ENCODE measurements around the gene EOMES. TPM values are rescaled to one million over a fixed set of nuclear protein-coding genes. Genes with fewer than 3 reads are reported as not detected.

Gene EOMES
- total RNA-seq, 2 experiments from 2014 or later = 0.64 to 0.69 TPM

- intact Hi-C loops (cut with DNase I, micrococcal nuclease) = loop anchor here in 1 of 2 experiments (2.0 to 5.0 kb wide), 2 partner anchors 528 to 571 kb away; partner anchors contain the start of gene CMC1
- Histone ChIP-seq H3K9me3 (ENCODE audit: control insufficient read depth in 1 of 2, insufficient read depth in 1 of 2, low read length in 2 of 2) (peaks cover 0 to 6% of the 10 kb centered on the region in 2 experiments), H3K4me3 (ENCODE audit: low read length) (peak overlapping the region; percentile 68), H3K4me1 (ENCODE audit: insufficient read depth, low read length) (peaks cover 27% of the 10 kb centered on the region), H3K27me3 (ENCODE audit: control insufficient read depth in 1 of 2, insufficient read depth in 2 of 2, low read length in 2 of 2) (peaks cover 30 to 31% of the 10 kb centered on the region in 2 experiments), H3K27ac (ENCODE audit: low read depth in 1 of 2, low read length in 2 of 2) (no peak overlapping the region), H3K36me3 (ENCODE audit: insufficient read depth, low read length) (no peaks in the 10 kb centered on the region)
- ChIA-PET CTCF (no interaction called here), POLR2A (interaction anchor here (0.9 to 1.4 kb wide), 3 partner anchors 10 to 635 kb away, joined by 3 to 4 read pairs (median 4); no protein-coding TSS in a partner anchor)
- Mint-ChIP-seq H3K9me3 (no peaks in the 10 kb centered on the region), H3K36me3 (ENCODE audit: low read depth) (peaks cover 4% of the 10 kb centered on the region), H3K27me3 (peaks cover 86% of the 10 kb centered on the region), H3K4me1 (ENCODE audit: low read depth) (peaks cover 27% of the 10 kb centered on the region), H3K4me3 (peak overlapping the region; percentile 97), H3K27ac (no peak overlapping the region)
- DNase-seq (peak in 2 of 14 experiments; percentile 18 to 24), ATAC-seq (ENCODE audit: poor library complexity) (no peak)
- TF ChIP-seq CTCF (IDR thresholded peaks at IDR 0.05) = no peak
Observed at GRCh38 chr3:27714146-27714526, 8.0 kb downstream of the EOMES start.

- no peak for TF ChIP-seq CTCF (IDR thresholded peaks at IDR 0.05)
- Mint-ChIP-seq H3K9me3 (no peaks in the 10 kb centered on the region), H3K4me3 (peak overlapping the region; percentile 97), H3K27ac (no peak overlapping the region), H3K4me1 (ENCODE audit: low read depth) (peaks cover 27% of the 10 kb centered on the region), H3K27me3 (peaks cover 86% of the 10 kb centered on the region), H3K36me3 (ENCODE audit: low read depth) (peaks cover 4% of the 10 kb centered on the region)
- ATAC-seq (ENCODE audit: poor library complexity) (no peak), DNase-seq (peak in 2 of 14 experiments; percentile 29 to 32)
- H3K9me3 ChIP-seq (ENCODE audit: control insufficient read depth in 1 of 2, insufficient read depth in 1 of 2, low read length in 2 of 2) = peaks cover 0 to 6% of the 10 kb centered on the region in 2 experiments
- H3K27ac ChIP-seq (ENCODE audit: low read depth in 1 of 2, low read length in 2 of 2) = no peak overlapping the region
- no peaks in the 10 kb centered on the region for H3K36me3 ChIP-seq (ENCODE audit: insufficient read depth, low read length)
- ChIA-PET POLR2A (interaction anchor here (1.0 to 2.4 kb wide), 6 partner anchors 8 to 637 kb away, joined by 3 to 14 read pairs (median 8); partner anchors contain the start of genes AZI2, EOMES and ZCWPW2), CTCF (interaction anchor here (2.8 kb wide), 1 partner anchor 8 kb away, joined by 40 read pairs; the partner anchor contains the start of gene EOMES)
- intact Hi-C loops (cut with DNase I, micrococcal nuclease) = loop anchor here (2.0 to 5.0 kb wide), 3 partner anchors 15 to 571 kb away; partner anchors contain the start of gene CMC1 (in 1 of the 2)
- peaks cover 27% of the 10 kb centered on the region for H3K4me1 ChIP-seq (ENCODE audit: insufficient read depth, low read length)
- H3K4me3 ChIP-seq (ENCODE audit: low read length) = peak overlapping the region; percentile 68
- H3K27me3 ChIP-seq (ENCODE audit: control insufficient read depth in 1 of 2, insufficient read depth in 2 of 2, low read length in 2 of 2) = peaks cover 30 to 31% of the 10 kb centered on the region in 2 experiments
Observed at GRCh38 chr3:27713435-27714145, 8.5 kb downstream of the EOMES start.

- Mint-ChIP-seq H3K9me3 (no peaks in the 10 kb centered on the region), H3K4me1 (ENCODE audit: low read depth) (peaks cover 27% of the 10 kb centered on the region), H3K4me3 (peak overlapping the region; percentile 97), H3K36me3 (ENCODE audit: low read depth) (peaks cover 4% of the 10 kb centered on the region), H3K27me3 (peaks cover 86% of the 10 kb centered on the region), H3K27ac (no peak overlapping the region)
- intact Hi-C loops (cut with DNase I, micrococcal nuclease) = loop anchor here (2.0 to 5.0 kb wide), 2 partner anchors 16 to 529 kb away; partner anchors contain the start of gene CMC1 (in 1 of the 2)
- peaks cover 30 to 31% of the 10 kb centered on the region in 2 experiments for H3K27me3 ChIP-seq (ENCODE audit: control insufficient read depth in 1 of 2, insufficient read depth in 2 of 2, low read length in 2 of 2)
- no peaks in the 10 kb centered on the region for H3K36me3 ChIP-seq (ENCODE audit: insufficient read depth, low read length)
- ChIA-PET POLR2A (interaction anchor here (0.6 to 2.4 kb wide), 10 partner anchors 8 to 638 kb away, joined by 3 to 14 read pairs (median 6); partner anchors contain the start of genes AZI2, EOMES and ZCWPW2), CTCF (interaction anchor here (1.4 to 2.8 kb wide), 5 partner anchors 9 to 623 kb away, joined by 5 to 56 read pairs (median 17); partner anchors contain the start of gene EOMES)
- H3K4me1 ChIP-seq (ENCODE audit: insufficient read depth, low read length) = peaks cover 27% of the 10 kb centered on the region
- H3K4me3 ChIP-seq (ENCODE audit: low read length) = peak overlapping the region; percentile 68
- H3K27ac ChIP-seq (ENCODE audit: low read depth in 1 of 2, low read length in 2 of 2) = no peak overlapping the region
- ATAC-seq (ENCODE audit: poor library complexity) (no peak), DNase-seq (peak in 1 of 14 experiments; percentile 16)
- H3K9me3 ChIP-seq (ENCODE audit: control insufficient read depth in 1 of 2, insufficient read depth in 1 of 2, low read length in 2 of 2) = peaks cover 0 to 6% of the 10 kb centered on the region in 2 experiments
- no peak for TF ChIP-seq CTCF (IDR thresholded peaks at IDR 0.05)
Observed at GRCh38 chr3:27713078-27713423, 9.1 kb downstream of the EOMES start.

All from CD4-positive, alpha-beta T cell (primary cell).